GM19328 (cell line): ENCODE measurements around the gene NUP37.

ENCODE experiments used
- ATAC-seq: cut with Tn5 transposase; IDR thresholded peaks from one replicate; pipeline ENCODE4 v1.9.1; 2021; ENCODE audit warnings: mild to moderate bottlenecking, moderate library complexity; ENCODE audit not compliant: unreplicated experiment

The NUP37 gene

DNA sequence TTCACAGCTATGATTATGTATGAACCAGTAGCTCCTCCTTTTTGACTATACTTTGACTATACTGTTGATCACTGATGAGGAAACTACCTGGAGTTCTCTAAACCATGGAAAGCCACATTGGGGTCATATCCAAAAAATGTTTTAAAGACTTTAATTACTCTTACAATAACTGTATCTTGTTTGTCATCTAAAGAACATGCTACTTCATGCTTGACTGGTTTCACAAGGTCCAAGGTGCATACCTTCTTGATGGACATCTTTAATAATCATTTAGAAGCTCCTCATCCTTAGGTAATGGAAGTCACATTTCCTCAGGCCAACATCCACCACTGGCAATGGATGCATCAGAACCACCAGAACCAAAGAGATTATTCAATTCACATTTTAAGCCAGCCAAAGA, 88.1 kb downstream of the NUP37 start:
- ATAC-seq, result no peak

DNA sequence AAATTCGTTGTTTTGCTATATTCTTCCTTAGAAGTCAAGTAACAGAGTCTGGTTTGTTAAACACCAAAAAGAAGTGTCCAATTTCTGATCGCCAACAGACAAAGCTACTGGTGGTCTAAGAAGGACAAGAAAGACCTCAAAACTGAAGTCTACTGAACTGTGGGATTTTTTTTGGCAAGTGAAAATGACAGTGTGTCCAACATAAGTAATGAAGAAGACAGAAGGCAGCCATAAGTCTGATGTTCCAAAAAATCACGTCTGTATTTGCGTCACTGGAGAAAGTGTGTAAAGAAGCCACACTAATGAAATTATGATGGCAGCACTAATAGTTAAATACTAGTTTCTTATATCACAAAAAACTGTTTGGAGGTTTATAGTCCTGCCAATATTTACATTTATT, 90.8 kb downstream of the NUP37 start:
- no peak for ATAC-seq

DNA sequence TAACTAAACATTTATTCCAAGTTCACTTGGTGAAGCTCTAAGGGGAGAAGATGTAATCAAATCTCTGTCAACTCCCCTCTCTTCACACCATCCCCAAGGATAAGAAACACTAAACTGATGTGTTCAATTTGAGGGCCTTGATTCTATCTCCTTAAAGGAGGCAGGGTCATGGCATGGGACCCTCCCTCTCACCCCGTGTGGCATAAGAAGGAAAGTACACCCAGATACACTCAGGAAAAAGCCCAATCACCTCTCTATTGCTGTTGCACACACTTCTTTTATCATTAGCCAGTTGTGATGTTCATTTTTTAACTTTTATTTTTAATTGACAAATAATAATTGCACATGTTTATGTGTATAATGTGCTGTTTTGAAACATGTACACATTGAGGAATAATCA, 93.2 kb downstream of the NUP37 start:
- no peak for ATAC-seq

DNA sequence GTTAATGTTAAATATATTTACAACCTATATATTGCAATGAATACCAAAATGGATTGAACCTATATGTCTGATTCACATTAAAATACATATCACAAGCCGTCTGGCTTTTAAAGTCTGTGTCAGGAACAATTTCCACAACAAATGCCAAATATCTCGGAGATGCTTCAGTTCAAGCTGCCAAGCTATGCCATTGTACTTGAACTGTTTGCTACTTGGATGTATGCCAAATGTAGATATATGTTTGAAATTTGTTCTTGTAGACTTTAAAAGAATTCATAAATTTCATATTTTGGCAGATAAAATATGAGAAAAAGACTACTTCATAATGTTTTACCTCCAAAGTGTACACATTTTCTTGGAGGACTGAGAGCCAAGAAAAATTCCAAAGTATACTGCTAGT, 95.1 kb downstream of the NUP37 start:
- no peak for ATAC-seq

DNA sequence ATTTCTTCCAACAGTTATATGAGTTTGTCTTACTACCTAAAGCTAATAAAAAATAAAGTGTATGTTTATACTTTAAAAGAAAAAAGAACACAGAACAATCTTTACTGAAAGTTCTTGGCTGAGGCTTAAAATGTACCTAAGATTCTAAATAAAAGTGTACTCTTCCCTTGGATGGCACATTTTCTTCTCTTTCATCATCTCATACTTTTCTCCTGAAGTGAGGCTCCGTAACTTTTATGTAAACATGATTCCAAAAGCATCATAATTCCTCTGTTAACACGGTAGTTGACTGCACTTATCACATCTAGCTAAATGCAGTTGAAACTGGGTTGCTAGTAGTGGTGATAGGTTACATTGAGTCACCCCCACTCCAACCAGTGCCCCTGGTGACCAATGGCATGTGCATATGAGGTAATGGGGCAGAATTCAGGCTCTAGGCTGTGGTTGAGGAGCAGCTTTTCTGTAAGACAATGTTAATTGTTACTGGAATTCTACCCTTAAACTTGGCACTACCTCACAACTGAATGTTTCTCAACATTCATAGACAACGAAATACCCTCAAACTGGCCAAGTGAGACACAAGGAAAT, 96.5 kb downstream of the NUP37 start:
- no peak for ATAC-seq
